HG03520 (cell line): ENCODE measurements around the gene COX15.
A peak's percentile ranks its signal among the peaks of the same experiment; 100 is the strongest.
"Not testable (repeated sequence)": the region's sequence is repeated elsewhere in the genome, so short reads cannot be mapped to it uniquely, and the experiment has no call there.

ENCODE experiments used
- ATAC-seq: cut with Tn5 transposase; IDR thresholded peaks from one replicate; pipeline ENCODE4 v1.9.1; 2021; ENCODE audit warnings: mild to moderate bottlenecking, moderate library complexity; ENCODE audit not compliant: unreplicated experiment

COX15 gene

GRCh38 chr10:99742254-99742653 is 10.3 kb upstream of the COX15 start:
- no peak for ATAC-seq

- no peak for ATAC-seq
These were observed 9.1 kb upstream of the COX15 start for GRCh38 chr10:99740933-99741559.

GRCh38 chr10:99740260-99740659 is 8.3 kb upstream of the COX15 start:
- ATAC-seq = no peak

DNA sequence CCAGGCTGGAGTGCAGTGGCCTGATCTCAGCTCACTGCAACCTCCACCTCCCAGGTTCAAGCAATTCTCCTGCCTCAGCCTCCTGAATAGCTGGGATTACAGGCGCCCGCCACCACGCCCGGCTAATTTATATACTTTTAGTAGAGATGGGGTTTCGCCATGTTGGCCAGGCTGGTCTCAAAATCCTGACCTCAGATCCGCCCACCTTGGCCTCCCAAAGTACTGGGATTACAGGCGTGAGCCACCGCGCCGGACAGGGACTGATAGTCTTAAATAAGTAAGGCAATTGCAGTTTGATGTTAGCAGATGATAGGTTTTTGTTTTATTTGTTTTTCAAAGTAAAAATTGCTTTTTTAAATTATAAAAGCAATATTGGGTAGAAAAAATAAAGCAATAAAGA is 2.2 kb upstream of the COX15 start:
- not testable (repeated sequence) for ATAC-seq

- ATAC-seq = no peak
These were observed 1.4 kb upstream of the COX15 start for GRCh38 chr10:99733366-99733765.

DNA sequence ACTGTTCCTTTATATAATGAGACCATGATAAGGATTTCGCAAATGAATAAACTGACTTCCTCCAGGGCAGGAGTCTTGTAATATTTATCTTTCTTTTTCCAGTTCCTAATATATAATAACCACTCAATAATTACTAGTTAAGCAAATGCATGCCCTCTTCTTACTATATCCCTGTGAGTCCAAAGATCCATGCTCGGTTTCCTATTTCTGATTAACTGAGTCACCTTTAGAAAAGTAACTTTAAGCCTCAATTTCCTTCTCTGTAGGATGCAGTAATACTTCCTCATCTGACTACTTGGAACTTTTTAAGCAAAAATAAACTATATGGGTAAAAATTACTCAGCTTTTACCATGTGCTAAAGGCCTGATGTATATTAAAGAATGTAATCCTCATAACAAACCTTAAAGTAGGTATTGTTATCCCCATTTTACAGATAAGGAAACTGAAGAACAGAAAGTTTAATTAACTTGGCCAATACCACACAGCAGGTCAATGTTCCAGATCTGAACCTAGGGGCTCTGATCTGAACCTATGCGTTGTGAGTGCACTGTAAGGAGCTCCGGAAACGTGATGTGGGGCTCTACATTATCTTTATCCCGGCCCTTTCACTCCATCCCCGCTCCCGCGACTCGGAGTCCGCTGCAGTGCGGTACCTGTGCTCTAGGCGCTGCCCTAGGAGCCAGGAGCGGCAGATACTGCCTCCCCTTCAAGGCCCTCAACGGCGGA is 458 bp downstream of the COX15 start:
- peak; percentile 31 for ATAC-seq

DNA sequence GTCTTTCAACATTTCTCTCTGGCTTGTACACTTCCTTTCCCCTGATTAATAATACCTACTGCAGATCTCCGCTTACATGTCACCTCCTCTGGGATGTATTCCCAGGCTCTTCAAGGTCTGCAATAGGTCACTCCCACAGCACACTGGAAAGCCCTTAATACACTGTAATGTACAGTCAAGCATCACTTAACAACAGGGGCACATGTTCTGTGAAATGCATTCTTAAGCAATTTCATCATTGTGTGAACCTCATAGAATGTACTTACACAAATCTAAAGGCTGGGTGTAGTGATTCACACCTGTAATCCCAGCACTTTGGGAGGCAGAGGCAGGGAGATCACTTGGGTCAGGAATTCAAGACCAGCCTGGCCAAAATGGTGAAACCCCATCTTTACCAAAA is 1.9 kb downstream of the COX15 start:
- no peak for ATAC-seq

GRCh38 chr10:99720387-99720786 is 11.5 kb downstream of the COX15 start:
- ATAC-seq = no peak

- ATAC-seq = no peak
These were observed 17.5 kb downstream of the COX15 start for GRCh38 chr10:99714446-99714845.

GRCh38 chr10:99711129-99711719 is 20.7 kb downstream of the COX15 start:
- no peak for ATAC-seq

DNA sequence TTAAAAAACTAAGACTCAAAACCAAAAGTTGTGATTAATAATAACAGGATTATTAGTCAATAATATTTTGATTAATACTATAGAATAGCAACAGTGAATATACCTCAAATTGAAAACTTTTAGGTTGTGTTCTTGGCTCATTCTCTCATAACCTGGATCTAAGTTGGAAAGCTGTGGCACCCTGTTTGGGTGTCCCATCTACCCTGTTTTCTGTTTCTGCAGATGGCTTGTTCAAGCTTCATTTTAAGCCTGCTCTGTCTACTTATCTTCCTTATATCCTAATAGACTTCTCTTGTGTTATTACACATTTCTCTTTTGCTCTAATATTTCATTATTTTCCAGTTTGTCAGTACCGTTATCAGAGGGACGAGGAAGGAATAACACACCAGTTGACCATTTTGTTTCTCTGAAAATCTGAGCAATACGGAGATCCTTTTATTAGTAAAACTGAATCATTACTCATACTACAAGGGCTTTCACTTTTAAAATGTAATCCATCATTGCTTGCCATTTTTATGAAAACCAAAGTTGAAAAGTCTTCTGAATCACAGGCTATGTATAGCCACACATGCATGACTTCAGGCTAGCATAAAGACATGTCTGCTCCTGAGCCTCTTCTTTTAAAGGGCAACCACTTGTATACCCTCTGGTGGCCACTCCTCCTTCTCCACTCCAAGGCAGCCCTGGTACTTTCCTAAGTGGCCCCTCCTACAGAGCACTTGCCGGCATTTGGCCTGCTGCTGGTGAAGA is 22.3 kb downstream of the COX15 start:
- no peak for ATAC-seq

- ATAC-seq = no peak
These were observed 23.4 kb downstream of the COX15 start for GRCh38 chr10:99708428-99709012.

GRCh38 chr10:99700649-99701048 is 31.3 kb downstream of the COX15 start:
- no peak for ATAC-seq

- ATAC-seq = no peak
These were observed 33.3 kb downstream of the COX15 start for GRCh38 chr10:99698504-99699080.

DNA sequence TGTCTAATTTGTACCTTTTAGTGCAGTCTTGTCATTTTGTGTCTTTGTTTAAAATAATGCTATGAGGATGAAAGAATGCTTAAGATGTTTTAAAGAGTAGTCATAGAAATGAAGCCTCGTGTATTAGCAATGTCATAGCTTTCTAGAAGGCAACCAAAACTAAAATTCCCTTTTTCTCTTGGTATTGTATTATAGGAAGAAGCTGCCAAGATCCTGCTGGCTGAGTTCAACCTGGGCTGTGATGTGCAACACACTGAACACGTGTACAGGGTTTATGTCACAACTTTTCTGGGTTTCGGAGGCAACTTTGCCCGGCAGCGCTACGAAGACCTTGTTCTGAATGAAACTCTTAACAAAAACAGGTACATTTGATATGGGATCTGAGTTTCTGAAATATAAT is 36.2 kb downstream of the COX15 start:
- ATAC-seq = no peak

DNA sequence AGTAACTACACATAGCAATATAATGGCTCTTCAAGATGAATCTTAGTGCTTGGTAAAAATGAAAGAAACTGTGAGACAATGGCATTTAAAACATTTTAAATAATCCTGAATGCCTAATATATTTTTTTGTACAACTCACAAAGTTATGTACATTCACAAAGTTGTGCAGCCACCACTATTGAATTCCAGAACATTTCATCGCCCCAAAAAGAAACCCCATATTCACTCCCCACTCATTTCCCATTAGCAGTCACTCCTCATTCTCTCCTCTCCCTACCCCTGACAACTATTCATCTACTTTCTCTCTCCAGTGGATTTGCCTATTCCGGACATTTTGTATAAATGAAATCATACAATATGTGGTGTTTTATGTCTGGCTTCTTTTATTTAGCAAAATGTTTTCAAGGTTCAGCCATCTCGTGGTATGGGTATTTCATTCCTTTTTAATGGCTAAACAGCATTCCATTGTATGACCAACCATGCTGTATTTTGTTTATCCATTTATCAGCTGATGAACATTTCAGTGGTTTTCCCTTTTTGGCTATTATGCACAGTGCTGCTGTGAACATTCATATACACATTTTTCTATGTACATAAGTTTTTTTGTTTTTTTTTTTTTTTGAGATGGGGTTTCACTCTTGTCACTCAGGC is 37.9 kb downstream of the COX15 start:
- no peak for ATAC-seq

DNA sequence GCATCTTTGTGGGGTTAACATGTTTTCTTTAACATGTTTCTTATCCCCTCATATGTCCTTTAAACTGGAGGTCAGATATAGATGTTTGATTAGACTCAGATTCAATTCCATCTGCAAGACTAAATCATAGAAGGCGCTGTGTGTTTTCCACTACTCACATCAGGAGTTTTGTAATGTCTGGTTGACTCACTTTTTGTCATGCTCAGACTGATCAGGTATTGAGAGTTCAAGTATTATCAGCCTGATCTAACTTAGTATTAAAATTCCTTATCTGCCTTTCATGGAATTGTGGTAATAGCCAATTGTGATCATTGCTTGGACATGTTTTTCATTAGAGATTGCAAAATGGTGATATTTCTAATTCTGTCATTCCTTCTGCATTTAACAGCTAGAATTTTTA is 42.5 kb downstream of the COX15 start:
- ATAC-seq = no peak

DNA sequence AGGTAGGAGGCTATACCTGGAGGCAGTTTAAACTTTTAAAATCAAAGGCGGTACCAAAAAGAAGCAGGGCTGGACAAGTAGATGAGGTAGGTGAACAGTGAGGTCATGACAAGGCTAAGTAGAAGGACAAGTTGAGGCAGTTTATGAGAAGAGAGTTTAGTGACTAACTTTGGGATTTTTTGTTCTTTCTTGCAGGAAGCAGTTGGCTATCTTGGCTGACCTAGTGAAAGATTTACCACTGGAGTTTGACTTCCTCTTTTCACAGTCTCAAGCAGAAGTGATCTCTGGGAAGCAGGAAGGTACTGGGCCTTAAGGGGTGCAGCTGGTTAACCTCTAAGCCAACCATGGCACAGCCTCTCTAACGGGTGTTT is 46.3 kb downstream of the COX15 start:
- ATAC-seq = peak; percentile 68

DNA sequence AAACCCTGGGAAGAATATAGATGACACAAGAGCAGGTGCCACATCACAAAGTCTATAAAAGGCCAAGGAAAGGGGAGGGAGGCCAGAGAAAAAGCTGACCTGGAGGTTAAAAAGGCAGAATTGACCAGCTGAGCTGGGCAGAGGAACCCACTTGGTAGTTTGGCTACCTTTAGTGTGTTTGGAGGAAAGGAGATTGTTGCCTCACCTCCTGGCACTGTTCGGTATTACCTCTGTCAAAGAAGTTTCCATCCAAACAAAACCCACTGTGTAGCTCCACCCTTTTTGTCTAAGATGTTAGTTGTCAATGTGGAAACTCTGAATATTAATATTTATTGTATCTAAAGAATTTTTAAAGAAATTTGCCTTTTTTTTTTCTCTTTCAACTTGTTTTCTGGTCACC is 49.2 kb downstream of the COX15 start:
- ATAC-seq = no peak
